Measurements from ENCODE around the gene IMPG2.

GRCh38 chr3:101184111-101184510 lies 136.3 kb downstream of the IMPG2 start:
- TF ChIP-seq CTCF (IDR thresholded peaks at IDR 0.05): no peak
- no peak for TF ChIP-seq POLR2A (IDR thresholded peaks at IDR 0.05)

All from lower leg skin (tissue), 3 donors.